PC-9 (cell line): ENCODE results near the gene CFAP73. TPM values are rescaled to one million over a fixed set of nuclear protein-coding genes. Genes with fewer than 3 reads are reported as not detected.

Experiments used
- BruUV-seq: library from RNA; stranded (reverse); fragments of 400-500 nt; replicated peaks from 2 replicates; lab custom pipeline; 2021; lab: Mats Ljungman, UMichigan
- CTCF ChIA-PET: fragments of 300-600 bp; sonication (Branson Sonifier 250); formaldehyde crosslinking; loops from one replicate; lab custom pipeline; 2022; ENCODE audit warnings: antibody characterized with exemption; lab: Charles Lee
- POLR2A ChIA-PET: fragments of 300-600 bp; sonication (Branson Sonifier 250); formaldehyde crosslinking; loops from one replicate; lab custom pipeline; 2022; ENCODE audit warnings: antibody characterized with exemption; ENCODE audit not compliant: unreplicated experiment; lab: Charles Lee
- DNase-seq, 2 experiments: peaks; one replicate each; pipeline versions ENCODE4 v3.0.0 to v3.0.0-alpha.2; 2015 to 2022; ENCODE audit warnings: mixed read lengths in 1 of 2
- H2AFZ ChIP-seq: fragments of 200-600 bp; sonication (generic); 2 replicates; pipeline ENCODE4 v1.8.1; 2017; ENCODE audit warnings: antibody characterized with exemption
- H3F3A ChIP-seq: fragments of 200-600 bp; sonication (generic); 2 replicates; pipeline ENCODE4 v1.8.1; 2017; ENCODE audit warnings: antibody characterized with exemption, mild to moderate bottlenecking, low read depth; ENCODE audit not compliant: insufficient read depth
- H3K27ac ChIP-seq: fragments of 200-600 bp; sonication (generic); 2 replicates; pipeline ENCODE4 v1.6.1; 2016; ENCODE audit warnings: mixed run types
- H3K27me3 ChIP-seq: fragments of 200-600 bp; sonication (generic); 2 replicates; pipeline ENCODE4 v1.6.1; 2016; ENCODE audit warnings: low read depth, mixed run types; ENCODE audit not compliant: insufficient read depth
- H3K36me3 ChIP-seq: fragments of 200-600 bp; sonication (generic); 2 replicates; pipeline ENCODE4 v1.6.1; 2016; ENCODE audit warnings: low read depth, mixed run types
- H3K4me1 ChIP-seq: fragments of 200-600 bp; sonication (generic); replicated peaks from 2 replicates; pipeline ENCODE4 v1.6.1; 2016; ENCODE audit warnings: mixed run types; ENCODE audit not compliant: insufficient read depth
- H3K4me2 ChIP-seq: fragments of 200-600 bp; sonication (generic); 2 replicates; pipeline ENCODE4 v1.6.1; 2017; ENCODE audit warnings: mixed run types
- H3K4me3 ChIP-seq: fragments of 200-600 bp; sonication (generic); 2 replicates; pipeline ENCODE4 v1.6.1; 2016; ENCODE audit warnings: mixed run types
- H3K79me2 ChIP-seq: fragments of 200-600 bp; sonication (generic); 2 replicates; pipeline ENCODE4 v1.6.1; 2017; ENCODE audit warnings: low read depth, mixed run types
- H3K9me2 ChIP-seq: fragments of 200-600 bp; sonication (generic); 2 replicates; pipeline ENCODE4 v1.8.1; 2017; ENCODE audit warnings: mild to moderate bottlenecking; ENCODE audit not compliant: insufficient read depth
- H3K9me3 ChIP-seq: fragments of 200-600 bp; sonication (generic); 2 replicates; pipeline ENCODE4 v1.8.1; 2016; ENCODE audit warnings: low read depth; ENCODE audit not compliant: insufficient read depth
- H4K20me1 ChIP-seq: fragments of 200-600 bp; sonication (generic); 2 replicates; pipeline ENCODE4 v1.8.1; 2017; ENCODE audit not compliant: insufficient read depth
- EZH2 ChIP-seq: fragments of 200-600 bp; sonication (generic); IDR thresholded peaks from 2 replicates; pipeline ENCODE4 v1.8.0; 2017; ENCODE audit warnings: antibody characterized with exemption, low read depth
- intact Hi-C: fragments of 100-400 bp; cut with micrococcal nuclease; formaldehyde crosslinking; loops from one replicate; pipeline ENCODE4 v1.10.0; 2022; ENCODE audit not compliant: unreplicated experiment
- total RNA-seq: library from RNA; stranded (reverse); gene quantifications from 2 replicates; pipeline ENCODE4 v1.2.3, GENCODE V29; 2021
- TF ChIP-seq, protein P1 (sequence below): fragments of 200-600 bp; sonication (generic); conservative IDR thresholded peaks from 2 replicates; pipeline ENCODE4 v1.6.1; 2017; ENCODE audit warnings: mixed run types, antibody characterized with exemption, mild to moderate bottlenecking, moderate library complexity

Gene CFAP73
- total RNA-seq, 1 experiment from 2014 or later: 1.9 TPM

DNA sequence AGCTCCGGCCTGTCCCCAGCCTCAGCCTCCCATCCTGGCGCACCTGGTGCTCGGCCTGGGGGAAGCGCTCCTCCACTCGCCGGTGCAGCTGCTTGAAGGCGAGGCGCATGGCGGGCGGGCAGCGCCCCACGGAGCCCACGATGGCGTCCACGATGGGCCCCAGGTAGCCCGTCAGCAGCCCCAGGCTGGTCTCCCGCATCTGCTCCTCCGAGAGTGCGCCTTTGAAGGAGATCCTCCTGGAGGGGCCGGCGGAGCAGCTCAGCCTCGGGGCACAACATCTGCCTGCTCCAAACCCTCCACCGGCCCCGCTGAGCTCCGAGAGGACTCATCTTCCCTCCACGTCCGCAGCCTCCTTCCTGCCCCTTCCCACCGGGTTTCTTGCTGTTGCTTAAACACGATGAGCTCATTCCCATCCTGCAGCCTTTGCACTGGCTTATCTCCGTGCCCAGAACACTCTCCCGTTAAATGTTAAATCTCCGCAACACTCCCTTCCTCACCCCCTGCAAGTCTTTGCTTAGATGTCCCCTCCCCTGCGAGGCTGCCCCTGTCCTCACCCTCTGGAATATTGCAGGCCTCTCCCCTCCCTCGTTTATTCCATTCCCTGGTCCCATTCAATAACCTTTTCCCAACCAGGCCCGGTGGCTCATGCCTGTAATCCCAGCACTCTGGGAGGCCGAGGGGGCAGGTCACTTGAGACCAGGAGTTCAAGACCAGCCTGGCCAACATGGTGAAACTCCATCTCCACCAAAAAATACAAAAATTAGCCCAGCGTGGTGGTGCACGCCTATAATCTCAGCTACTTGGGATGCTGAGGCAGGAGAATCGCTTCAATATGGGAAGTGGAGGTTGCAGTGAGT lies 37.3 kb upstream of the CFAP73 start:
- BruUV-seq: no TSS peak
- Histone ChIP-seq H3K36me3 (no peaks in the 10 kb centered on the region), H3K4me2 (no peak overlapping the region), H3K4me3 (no peak overlapping the region), H3K9me2 (no peaks in the 10 kb centered on the region), H3K27me3 (no peaks in the 10 kb centered on the region), H3K9me3 (no peaks in the 10 kb centered on the region), H3K4me1 (no peaks in the 10 kb centered on the region), H3K27ac (no peak overlapping the region), H3K79me2 (no peaks in the 10 kb centered on the region), H3F3A (no peaks in the 10 kb centered on the region), H4K20me1 (no peaks in the 10 kb centered on the region), H2AFZ (no peak overlapping the region)
- CTCF ChIA-PET: no interaction called here
- intact Hi-C loops: no loop called here
- DNase-seq: no peak
- no peak for TF ChIP-seq EZH2
- TF ChIP-seq, protein P1, sequence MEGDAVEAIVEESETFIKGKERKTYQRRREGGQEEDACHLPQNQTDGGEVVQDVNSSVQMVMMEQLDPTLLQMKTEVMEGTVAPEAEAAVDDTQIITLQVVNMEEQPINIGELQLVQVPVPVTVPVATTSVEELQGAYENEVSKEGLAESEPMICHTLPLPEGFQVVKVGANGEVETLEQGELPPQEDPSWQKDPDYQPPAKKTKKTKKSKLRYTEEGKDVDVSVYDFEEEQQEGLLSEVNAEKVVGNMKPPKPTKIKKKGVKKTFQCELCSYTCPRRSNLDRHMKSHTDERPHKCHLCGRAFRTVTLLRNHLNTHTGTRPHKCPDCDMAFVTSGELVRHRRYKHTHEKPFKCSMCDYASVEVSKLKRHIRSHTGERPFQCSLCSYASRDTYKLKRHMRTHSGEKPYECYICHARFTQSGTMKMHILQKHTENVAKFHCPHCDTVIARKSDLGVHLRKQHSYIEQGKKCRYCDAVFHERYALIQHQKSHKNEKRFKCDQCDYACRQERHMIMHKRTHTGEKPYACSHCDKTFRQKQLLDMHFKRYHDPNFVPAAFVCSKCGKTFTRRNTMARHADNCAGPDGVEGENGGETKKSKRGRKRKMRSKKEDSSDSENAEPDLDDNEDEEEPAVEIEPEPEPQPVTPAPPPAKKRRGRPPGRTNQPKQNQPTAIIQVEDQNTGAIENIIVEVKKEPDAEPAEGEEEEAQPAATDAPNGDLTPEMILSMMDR: no peak
- POLR2A ChIA-PET: no interaction called here

DNA sequence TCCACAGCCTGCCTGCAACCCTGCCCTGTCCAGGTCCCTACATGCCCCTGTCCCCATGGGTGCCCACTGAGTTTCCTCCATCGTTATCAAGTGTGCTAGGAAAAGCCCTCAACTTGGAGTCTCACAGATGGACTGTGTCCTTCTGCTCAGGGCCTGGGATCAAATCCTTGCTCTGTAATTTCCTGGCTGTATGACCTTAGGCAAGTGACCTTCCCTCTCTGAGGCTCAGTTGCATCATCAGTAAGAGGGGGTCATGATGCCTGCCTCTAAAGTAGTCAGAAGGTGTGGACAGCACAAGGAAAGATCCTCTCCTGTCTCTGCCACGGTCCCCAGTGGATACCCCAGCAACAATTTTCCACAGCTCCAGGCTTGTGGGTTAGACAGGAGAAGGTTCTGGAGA lies 36.1 kb upstream of the CFAP73 start:
- ChIA-PET POLR2A (no interaction called here), CTCF (no interaction called here)

GRCh38 chr12:113114447-113115178 lies 34.9 kb upstream of the CFAP73 start:
- Histone ChIP-seq H2AFZ (no peak overlapping the region), H4K20me1 (no peaks in the 10 kb centered on the region), H3K4me1 (no peaks in the 10 kb centered on the region), H3K36me3 (no peaks in the 10 kb centered on the region), H3K4me3 (no peak overlapping the region), H3K4me2 (no peak overlapping the region), H3K9me3 (no peaks in the 10 kb centered on the region), H3K27me3 (no peaks in the 10 kb centered on the region), H3K79me2 (no peaks in the 10 kb centered on the region), H3K9me2 (no peaks in the 10 kb centered on the region), H3K27ac (no peak overlapping the region), H3F3A (no peaks in the 10 kb centered on the region; the same call in 1 of the 2 replicates)
- TF ChIP-seq, protein P1: no peak
- TF ChIP-seq EZH2: no peak
- no peak for DNase-seq
- CTCF ChIA-PET: no interaction called here
- BruUV-seq: no TSS peak
- POLR2A ChIA-PET: no interaction called here
- intact Hi-C loops: no loop called here

More for the DNA sequence above, 36.1 kb upstream of the CFAP73 start:
- H2AFZ ChIP-seq: no peak overlapping the region
- H3F3A ChIP-seq: no peaks in the 10 kb centered on the region; the same call in 1 of the 2 replicates
- no TSS peak for BruUV-seq
- no peak overlapping the region for H3K27ac ChIP-seq
- no peak overlapping the region for H3K4me2 ChIP-seq
- no peak for DNase-seq
- no peaks in the 10 kb centered on the region for H3K79me2 ChIP-seq
- H3K9me2 ChIP-seq: no peaks in the 10 kb centered on the region
- H3K27me3 ChIP-seq: no peaks in the 10 kb centered on the region
- intact Hi-C loops: no loop called here
- no peak for TF ChIP-seq EZH2
- H3K36me3 ChIP-seq: no peaks in the 10 kb centered on the region
- no peaks in the 10 kb centered on the region for H4K20me1 ChIP-seq
- no peaks in the 10 kb centered on the region for H3K9me3 ChIP-seq
- H3K4me1 ChIP-seq: no peaks in the 10 kb centered on the region
- H3K4me3 ChIP-seq: no peak overlapping the region
